ENCODE measurements around the gene GLUL.

DNA sequence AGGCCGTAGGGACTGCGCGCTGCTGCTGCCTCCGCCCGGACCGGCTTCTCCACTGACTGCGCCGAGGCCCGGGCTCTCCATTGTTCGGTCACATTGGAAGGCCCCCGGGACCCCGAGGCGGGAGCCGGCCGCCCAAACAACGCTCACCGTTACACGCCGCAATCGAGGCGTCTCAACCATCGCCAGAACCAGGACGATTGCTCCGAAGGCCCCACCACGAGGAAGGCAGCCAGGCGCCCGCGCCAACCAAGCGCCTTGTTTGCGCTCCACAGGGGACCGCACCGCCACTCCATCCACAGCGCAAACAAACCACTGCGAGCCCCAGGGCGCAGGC lies 595 bp downstream of the GLUL start:
- TF ChIP-seq, protein P1, sequence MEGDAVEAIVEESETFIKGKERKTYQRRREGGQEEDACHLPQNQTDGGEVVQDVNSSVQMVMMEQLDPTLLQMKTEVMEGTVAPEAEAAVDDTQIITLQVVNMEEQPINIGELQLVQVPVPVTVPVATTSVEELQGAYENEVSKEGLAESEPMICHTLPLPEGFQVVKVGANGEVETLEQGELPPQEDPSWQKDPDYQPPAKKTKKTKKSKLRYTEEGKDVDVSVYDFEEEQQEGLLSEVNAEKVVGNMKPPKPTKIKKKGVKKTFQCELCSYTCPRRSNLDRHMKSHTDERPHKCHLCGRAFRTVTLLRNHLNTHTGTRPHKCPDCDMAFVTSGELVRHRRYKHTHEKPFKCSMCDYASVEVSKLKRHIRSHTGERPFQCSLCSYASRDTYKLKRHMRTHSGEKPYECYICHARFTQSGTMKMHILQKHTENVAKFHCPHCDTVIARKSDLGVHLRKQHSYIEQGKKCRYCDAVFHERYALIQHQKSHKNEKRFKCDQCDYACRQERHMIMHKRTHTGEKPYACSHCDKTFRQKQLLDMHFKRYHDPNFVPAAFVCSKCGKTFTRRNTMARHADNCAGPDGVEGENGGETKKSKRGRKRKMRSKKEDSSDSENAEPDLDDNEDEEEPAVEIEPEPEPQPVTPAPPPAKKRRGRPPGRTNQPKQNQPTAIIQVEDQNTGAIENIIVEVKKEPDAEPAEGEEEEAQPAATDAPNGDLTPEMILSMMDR (conservative IDR thresholded peaks at IDR 0.05; ENCODE audit: low read depth, low read length): no peak
- TF ChIP-seq RAD21 (IDR thresholded peaks at IDR 0.05; ENCODE audit: low read length) (no peak), POLR2A (IDR thresholded peaks at IDR 0.05; ENCODE audit: low read depth, low read length) (no peak), SMC3 (IDR thresholded peaks at IDR 0.05; ENCODE audit: low read depth, low read length) (no peak)
- TF ChIP-seq, protein P2, sequence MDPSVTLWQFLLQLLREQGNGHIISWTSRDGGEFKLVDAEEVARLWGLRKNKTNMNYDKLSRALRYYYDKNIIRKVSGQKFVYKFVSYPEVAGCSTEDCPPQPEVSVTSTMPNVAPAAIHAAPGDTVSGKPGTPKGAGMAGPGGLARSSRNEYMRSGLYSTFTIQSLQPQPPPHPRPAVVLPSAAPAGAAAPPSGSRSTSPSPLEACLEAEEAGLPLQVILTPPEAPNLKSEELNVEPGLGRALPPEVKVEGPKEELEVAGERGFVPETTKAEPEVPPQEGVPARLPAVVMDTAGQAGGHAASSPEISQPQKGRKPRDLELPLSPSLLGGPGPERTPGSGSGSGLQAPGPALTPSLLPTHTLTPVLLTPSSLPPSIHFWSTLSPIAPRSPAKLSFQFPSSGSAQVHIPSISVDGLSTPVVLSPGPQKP (IDR thresholded peaks at IDR 0.05; ENCODE audit: borderline replicate concordance, low read depth, low read length): no peak
